Measurements from ENCODE around the gene PDE8A. TPM values are rescaled to one million over a fixed set of nuclear protein-coding genes. Genes with fewer than 3 reads are reported as not detected.
"Not testable (repeated sequence)": the region's sequence is repeated elsewhere in the genome, so short reads cannot be mapped to it uniquely, and the experiment has no call there.

Gene PDE8A
- total and polyA plus RNA-seq, 4 donors, result 11.2 to 47.5 (median 16.6) TPM

DNA sequence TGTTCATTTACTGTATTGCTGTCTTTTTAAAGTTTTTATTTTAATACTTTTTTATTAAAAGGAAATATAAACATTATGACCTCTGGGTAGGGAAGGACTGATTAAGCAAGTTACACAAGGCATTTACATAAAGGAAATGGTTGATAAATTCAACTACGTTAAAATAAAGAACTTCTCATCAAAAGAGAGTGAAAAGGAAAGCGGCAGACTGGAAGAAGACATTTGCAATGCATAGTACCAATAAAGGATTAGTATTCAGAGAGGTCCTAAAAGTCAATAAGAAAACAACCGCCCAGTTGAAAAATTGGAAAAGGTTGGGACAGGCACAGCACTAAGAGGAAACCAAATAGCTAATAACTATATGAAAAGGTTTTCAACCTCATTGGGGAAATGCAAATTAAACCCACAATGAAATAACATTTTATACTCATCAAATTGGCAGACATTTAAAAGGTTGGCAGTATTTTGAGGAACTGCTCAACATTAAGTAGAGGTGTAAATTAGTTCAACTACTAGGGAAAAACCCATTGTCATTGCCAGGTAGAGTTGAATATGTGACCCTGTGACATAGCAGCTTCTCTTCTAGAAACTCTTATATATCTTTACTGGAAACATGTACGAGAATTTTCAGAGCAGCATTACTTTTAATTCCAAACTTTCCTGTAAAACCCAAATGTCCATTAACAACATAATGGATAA lies 9.5 kb downstream of the PDE8A start:
- Histone ChIP-seq H3K36me3 (ENCODE audit: control insufficient read depth in 4 of 4, insufficient read depth in 3 of 4, low read depth in 1 of 4, low read length in 3 of 4) (no peaks in the 10 kb centered on the region), H3K4me3 (ENCODE audit: low read depth in 1 of 3, low read length in 3 of 3) (no peak overlapping the region), H3K27ac (ENCODE audit: low read depth in 1 of 2, low read length in 2 of 2) (no peak overlapping the region), H3K9me3 (ENCODE audit: control insufficient read depth in 4 of 4, low read length in 3 of 4) (no peaks in the 10 kb centered on the region), H3K9ac (ENCODE audit: low read depth in 1 of 2, low read length in 2 of 2) (no peak overlapping the region), H3K4me1 (ENCODE audit: control insufficient read depth in 4 of 4, insufficient read depth in 4 of 4, low read length in 3 of 4) (peaks cover 0 to 11% (median 5%) of the 10 kb centered on the region in 4 donors), H3K27me3 (ENCODE audit: control insufficient read depth in 4 of 4, insufficient read depth in 4 of 4, low read length in 3 of 4) (no peaks in the 10 kb centered on the region)
- TF ChIP-seq, protein P1, sequence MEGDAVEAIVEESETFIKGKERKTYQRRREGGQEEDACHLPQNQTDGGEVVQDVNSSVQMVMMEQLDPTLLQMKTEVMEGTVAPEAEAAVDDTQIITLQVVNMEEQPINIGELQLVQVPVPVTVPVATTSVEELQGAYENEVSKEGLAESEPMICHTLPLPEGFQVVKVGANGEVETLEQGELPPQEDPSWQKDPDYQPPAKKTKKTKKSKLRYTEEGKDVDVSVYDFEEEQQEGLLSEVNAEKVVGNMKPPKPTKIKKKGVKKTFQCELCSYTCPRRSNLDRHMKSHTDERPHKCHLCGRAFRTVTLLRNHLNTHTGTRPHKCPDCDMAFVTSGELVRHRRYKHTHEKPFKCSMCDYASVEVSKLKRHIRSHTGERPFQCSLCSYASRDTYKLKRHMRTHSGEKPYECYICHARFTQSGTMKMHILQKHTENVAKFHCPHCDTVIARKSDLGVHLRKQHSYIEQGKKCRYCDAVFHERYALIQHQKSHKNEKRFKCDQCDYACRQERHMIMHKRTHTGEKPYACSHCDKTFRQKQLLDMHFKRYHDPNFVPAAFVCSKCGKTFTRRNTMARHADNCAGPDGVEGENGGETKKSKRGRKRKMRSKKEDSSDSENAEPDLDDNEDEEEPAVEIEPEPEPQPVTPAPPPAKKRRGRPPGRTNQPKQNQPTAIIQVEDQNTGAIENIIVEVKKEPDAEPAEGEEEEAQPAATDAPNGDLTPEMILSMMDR (IDR thresholded peaks at IDR 0.05; ENCODE audit: low read depth, low read length, missing input control), result no peak
- DNase-seq (ENCODE audit: low spot score), result no peak
- WGBS, result 81% methylated on average over 4 of the region's 4 CpGs

DNA sequence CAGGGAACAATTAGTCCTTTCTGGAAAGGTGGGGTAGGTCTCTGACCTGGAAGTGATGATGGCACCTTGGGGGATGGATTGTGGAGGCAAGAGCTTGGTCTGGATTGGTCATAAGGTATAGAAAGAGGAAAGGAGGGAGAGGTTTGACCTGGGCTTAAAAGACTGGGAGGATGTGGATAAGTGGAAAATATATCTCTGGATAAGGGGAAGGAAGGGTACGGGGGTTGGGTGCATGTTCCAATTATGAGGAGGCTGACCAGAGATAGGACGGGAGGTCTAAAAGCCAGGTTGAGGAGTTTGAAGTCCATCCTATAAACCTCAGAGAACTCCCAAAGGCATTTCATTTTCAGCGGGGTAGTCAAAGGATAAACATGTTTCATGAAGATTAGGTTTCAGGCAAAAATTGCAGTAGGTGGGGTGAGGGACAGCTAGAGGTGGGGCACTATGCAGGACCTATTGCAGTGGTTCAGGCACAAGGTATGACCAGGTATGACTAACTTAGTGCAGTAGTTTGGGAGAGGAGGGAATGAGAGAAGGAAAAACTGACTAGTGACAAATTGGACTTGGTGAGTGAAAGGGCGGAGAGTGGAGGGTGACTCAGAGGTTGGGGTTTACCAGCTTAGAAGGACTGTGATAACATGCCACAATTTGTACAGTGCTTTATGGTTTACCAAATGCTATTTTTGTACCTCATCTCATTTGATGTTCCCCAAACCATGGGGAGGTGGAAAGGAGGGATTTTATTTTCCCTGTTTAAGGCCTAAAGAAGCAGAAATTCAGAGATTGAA lies 10.7 kb downstream of the PDE8A start:
- Histone ChIP-seq H3K4me1 (ENCODE audit: control insufficient read depth in 4 of 4, insufficient read depth in 4 of 4, low read length in 3 of 4) (peaks cover 0 to 11% (median 5%) of the 10 kb centered on the region in 4 donors), H3K4me3 (ENCODE audit: low read depth in 1 of 3, low read length in 3 of 3) (no peak overlapping the region), H3K9ac (ENCODE audit: low read depth in 1 of 2, low read length in 2 of 2) (no peak overlapping the region), H3K36me3 (ENCODE audit: control insufficient read depth in 4 of 4, insufficient read depth in 3 of 4, low read depth in 1 of 4, low read length in 3 of 4) (no peaks in the 10 kb centered on the region), H3K27me3 (ENCODE audit: control insufficient read depth in 4 of 4, insufficient read depth in 4 of 4, low read length in 3 of 4) (no peaks in the 10 kb centered on the region), H3K27ac (ENCODE audit: low read depth in 1 of 2, low read length in 2 of 2) (peak overlapping the region in 1 of 2 donors; percentile 38), H3K9me3 (ENCODE audit: control insufficient read depth in 4 of 4, low read length in 3 of 4) (no peaks in the 10 kb centered on the region)
- WGBS, result 85% methylated on average over 4 of the region's 4 CpGs
- TF ChIP-seq RAD21 (IDR thresholded peaks at IDR 0.05), result no peak
- peak in 1 of 2 donors; percentile 39 for TF ChIP-seq JUND (IDR thresholded peaks at IDR 0.05)
- TF ChIP-seq, protein P2, sequence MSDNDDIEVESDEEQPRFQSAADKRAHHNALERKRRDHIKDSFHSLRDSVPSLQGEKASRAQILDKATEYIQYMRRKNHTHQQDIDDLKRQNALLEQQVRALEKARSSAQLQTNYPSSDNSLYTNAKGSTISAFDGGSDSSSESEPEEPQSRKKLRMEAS (IDR thresholded peaks at IDR 0.05), result no peak
- DNase-seq (ENCODE audit: low spot score), result no peak

DNA sequence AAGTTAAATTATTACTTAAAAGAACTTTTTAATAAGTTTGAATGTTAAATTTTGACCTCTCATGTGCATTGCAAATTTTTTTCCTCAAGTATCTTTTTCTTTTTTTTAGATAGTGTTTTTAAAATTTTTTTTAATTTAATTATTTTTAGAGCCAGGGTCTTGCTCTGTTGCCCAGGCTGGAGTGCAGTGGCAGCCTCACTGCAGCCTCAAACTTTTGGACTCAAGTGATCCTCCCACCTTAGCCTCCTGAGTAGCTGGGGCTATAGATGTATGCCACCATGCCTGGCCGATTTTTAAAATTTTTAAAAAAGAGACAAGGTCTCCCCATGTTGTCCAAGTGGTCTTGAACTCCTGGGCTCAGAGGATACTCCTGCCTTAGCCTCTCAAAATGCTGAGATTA lies 14.4 kb downstream of the PDE8A start:
- WGBS, result 94% methylated on average over 1 of the region's 1 CpG
- peaks cover 11 to 32% (median 21%) of the 10 kb centered on the region in 4 donors for H3K4me1 ChIP-seq (ENCODE audit: control insufficient read depth in 4 of 4, insufficient read depth in 4 of 4, low read length in 3 of 4)
- no peak overlapping the region for H3K4me3 ChIP-seq (ENCODE audit: low read depth in 1 of 3, low read length in 3 of 3)
- DNase-seq (ENCODE audit: low spot score), result no peak
- TF ChIP-seq FOXA1 (IDR thresholded peaks at IDR 0.05), result no peak
- no peak overlapping the region for H3K9ac ChIP-seq (ENCODE audit: low read depth in 1 of 2, low read length in 2 of 2)
- no peaks in the 10 kb centered on the region for H3K27me3 ChIP-seq (ENCODE audit: control insufficient read depth in 4 of 4, insufficient read depth in 4 of 4, low read length in 3 of 4)
- H3K9me3 ChIP-seq (ENCODE audit: control insufficient read depth in 4 of 4, low read length in 3 of 4), result no peaks in the 10 kb centered on the region
- H3K36me3 ChIP-seq (ENCODE audit: control insufficient read depth in 4 of 4, insufficient read depth in 3 of 4, low read depth in 1 of 4, low read length in 3 of 4), result no peaks in the 10 kb centered on the region
- no peak overlapping the region for H3K27ac ChIP-seq (ENCODE audit: low read depth in 1 of 2, low read length in 2 of 2)

DNA sequence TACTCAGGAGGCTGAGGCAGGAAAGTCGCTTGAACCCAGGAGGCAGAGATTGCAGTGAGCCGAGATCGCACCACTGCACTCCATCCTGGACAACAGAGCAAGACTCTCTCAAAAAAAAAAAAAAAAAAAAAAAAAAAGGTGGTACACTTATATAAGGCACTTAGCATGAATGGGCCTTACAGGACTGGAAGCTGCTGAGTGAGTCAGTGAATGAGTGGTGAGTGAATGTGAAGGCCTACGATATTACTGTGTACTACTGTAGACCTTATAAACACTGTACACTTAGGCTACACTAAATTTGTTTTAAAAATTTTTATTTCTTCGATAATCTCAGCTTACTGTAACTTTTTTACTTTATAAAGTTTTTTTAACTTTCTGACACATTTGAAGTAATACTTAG lies 15.1 kb downstream of the PDE8A start:
- H3K9me3 ChIP-seq (ENCODE audit: control insufficient read depth in 4 of 4, low read length in 3 of 4); H3K27ac ChIP-seq (ENCODE audit: low read depth in 1 of 2, low read length in 2 of 2); DNase-seq (ENCODE audit: low spot score); H3K4me3 ChIP-seq (ENCODE audit: low read depth in 1 of 3, low read length in 3 of 3); H3K36me3 ChIP-seq (ENCODE audit: control insufficient read depth in 4 of 4, insufficient read depth in 3 of 4, low read depth in 1 of 4, low read length in 3 of 4); H3K9ac ChIP-seq (ENCODE audit: low read depth in 1 of 2, low read length in 2 of 2); H3K27me3 ChIP-seq (ENCODE audit: control insufficient read depth in 4 of 4, insufficient read depth in 4 of 4, low read length in 3 of 4): not testable (repeated sequence)
- WGBS, result 79% methylated on average over 5 of the region's 5 CpGs
- H3K4me1 ChIP-seq (ENCODE audit: control insufficient read depth in 4 of 4, insufficient read depth in 4 of 4, low read length in 3 of 4), result peaks cover 10 to 36% (median 23%) of the 10 kb centered on the region in 4 donors

DNA sequence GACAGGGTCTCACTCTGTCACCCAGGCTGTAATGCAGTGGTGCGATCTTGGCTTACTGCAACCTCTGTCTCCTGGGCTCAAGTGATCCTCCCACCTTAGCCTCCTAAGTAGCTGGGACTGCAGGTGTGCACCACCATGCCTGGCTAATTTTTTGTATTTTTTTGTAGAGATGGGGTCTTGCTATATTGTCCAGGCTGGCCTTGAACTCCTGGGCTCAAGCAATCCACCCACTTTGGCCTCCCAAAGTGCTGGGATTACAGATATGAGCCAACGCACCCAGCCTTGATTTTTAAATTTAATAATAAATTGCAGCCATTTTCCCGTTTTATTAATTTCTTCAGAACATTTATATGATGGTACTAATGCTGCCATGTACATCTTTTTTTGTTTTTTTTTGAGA lies 15.6 kb downstream of the PDE8A start:
- not testable (repeated sequence) for H3K36me3 ChIP-seq (ENCODE audit: control insufficient read depth in 4 of 4, insufficient read depth in 3 of 4, low read depth in 1 of 4, low read length in 3 of 4); H3K9ac ChIP-seq (ENCODE audit: low read depth in 1 of 2, low read length in 2 of 2); DNase-seq (ENCODE audit: low spot score); H3K9me3 ChIP-seq (ENCODE audit: control insufficient read depth in 4 of 4, low read length in 3 of 4); H3K27me3 ChIP-seq (ENCODE audit: control insufficient read depth in 4 of 4, insufficient read depth in 4 of 4, low read length in 3 of 4); H3K27ac ChIP-seq (ENCODE audit: low read depth in 1 of 2, low read length in 2 of 2); H3K4me3 ChIP-seq (ENCODE audit: low read depth in 1 of 3, low read length in 3 of 3)
- peaks cover 10 to 33% (median 21%) of the 10 kb centered on the region in 4 donors for H3K4me1 ChIP-seq (ENCODE audit: control insufficient read depth in 4 of 4, insufficient read depth in 4 of 4, low read length in 3 of 4)
- WGBS, result 97% methylated on average over 3 of the region's 3 CpGs
